HG02642 (cell line): ENCODE data around the gene HSDL2.
"Not testable (repeated sequence)": the region's sequence is repeated elsewhere in the genome, so short reads cannot be mapped to it uniquely, and the experiment has no call there.

Experiments
- ATAC-seq: cut with Tn5 transposase; IDR thresholded peaks from one replicate; pipeline ENCODE4 v1.9.1; 2021; ENCODE audit warnings: mild to moderate bottlenecking; ENCODE audit not compliant: unreplicated experiment, poor library complexity

The HSDL2 gene

GRCh38 chr9:112493393-112494137 is 113.7 kb downstream of the HSDL2 start:
- no peak for ATAC-seq

- ATAC-seq: no peak
Measured at GRCh38 chr9:112494153-112494552, 114.2 kb downstream of the HSDL2 start.

GRCh38 chr9:112495614-112496013 is 115.7 kb downstream of the HSDL2 start:
- no peak for ATAC-seq

- ATAC-seq: no peak
Measured at GRCh38 chr9:112496074-112496722, 116.3 kb downstream of the HSDL2 start.

GRCh38 chr9:112500842-112501241 is 120.9 kb downstream of the HSDL2 start:
- ATAC-seq: no peak

GRCh38 chr9:112501287-112501686 is 121.4 kb downstream of the HSDL2 start:
- ATAC-seq: no peak

- no peak for ATAC-seq
Measured at GRCh38 chr9:112502175-112502946, 122.5 kb downstream of the HSDL2 start.

- ATAC-seq: no peak
Measured at GRCh38 chr9:112503170-112503569, 123.3 kb downstream of the HSDL2 start.

GRCh38 chr9:112505086-112505485 is 125.2 kb downstream of the HSDL2 start:
- no peak for ATAC-seq

- no peak for ATAC-seq
Measured at GRCh38 chr9:112505607-112506006, 125.7 kb downstream of the HSDL2 start.

- no peak for ATAC-seq
Measured at GRCh38 chr9:112506571-112506970, 126.7 kb downstream of the HSDL2 start.

GRCh38 chr9:112507001-112507680 is 127.2 kb downstream of the HSDL2 start:
- ATAC-seq: no peak

GRCh38 chr9:112508377-112508776 is 128.5 kb downstream of the HSDL2 start:
- ATAC-seq: no peak

- ATAC-seq: not testable (repeated sequence)
Measured at GRCh38 chr9:112512377-112512776, 132.5 kb downstream of the HSDL2 start.

- no peak for ATAC-seq
Measured at GRCh38 chr9:112516769-112517168, 136.9 kb downstream of the HSDL2 start.

- no peak for ATAC-seq
Measured at GRCh38 chr9:112520069-112520468, 140.2 kb downstream of the HSDL2 start.

- no peak for ATAC-seq
Measured at GRCh38 chr9:112520656-112521055, 140.7 kb downstream of the HSDL2 start.
